ENCODE measurements around the gene MLEC. TPM values are rescaled to one million over a fixed set of nuclear protein-coding genes. Genes with fewer than 3 reads are reported as not detected.

MLEC gene
- total RNA-seq, 3 donors from 2014 or later = 166 to 281 (median 272) TPM

DNA sequence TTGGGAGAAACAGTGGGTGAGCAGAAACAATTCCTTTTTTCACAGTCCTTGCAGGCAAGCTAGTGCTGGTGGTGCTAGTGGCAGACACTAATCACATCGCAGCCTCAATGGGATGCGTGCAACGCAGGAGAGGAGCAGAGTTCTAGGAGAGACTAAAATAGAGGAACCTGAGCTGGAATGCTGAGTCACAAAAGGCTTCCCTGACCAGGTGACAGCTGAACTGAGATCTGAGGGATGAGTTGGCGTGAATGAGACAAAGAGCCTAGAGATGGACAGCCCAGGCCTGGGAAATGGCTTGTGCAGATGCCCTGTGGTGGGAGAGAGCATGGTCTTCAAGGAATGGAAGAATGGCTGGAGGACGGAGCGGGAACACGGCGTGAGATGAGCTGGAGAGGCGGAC lies 64.4 kb downstream of the MLEC start:
- H3K4me3 ChIP-seq = no peak overlapping the region
- no peak for ATAC-seq
- H3K9me3 ChIP-seq = peaks cover 4% of the 10 kb centered on the region
- TF ChIP-seq, protein P1, sequence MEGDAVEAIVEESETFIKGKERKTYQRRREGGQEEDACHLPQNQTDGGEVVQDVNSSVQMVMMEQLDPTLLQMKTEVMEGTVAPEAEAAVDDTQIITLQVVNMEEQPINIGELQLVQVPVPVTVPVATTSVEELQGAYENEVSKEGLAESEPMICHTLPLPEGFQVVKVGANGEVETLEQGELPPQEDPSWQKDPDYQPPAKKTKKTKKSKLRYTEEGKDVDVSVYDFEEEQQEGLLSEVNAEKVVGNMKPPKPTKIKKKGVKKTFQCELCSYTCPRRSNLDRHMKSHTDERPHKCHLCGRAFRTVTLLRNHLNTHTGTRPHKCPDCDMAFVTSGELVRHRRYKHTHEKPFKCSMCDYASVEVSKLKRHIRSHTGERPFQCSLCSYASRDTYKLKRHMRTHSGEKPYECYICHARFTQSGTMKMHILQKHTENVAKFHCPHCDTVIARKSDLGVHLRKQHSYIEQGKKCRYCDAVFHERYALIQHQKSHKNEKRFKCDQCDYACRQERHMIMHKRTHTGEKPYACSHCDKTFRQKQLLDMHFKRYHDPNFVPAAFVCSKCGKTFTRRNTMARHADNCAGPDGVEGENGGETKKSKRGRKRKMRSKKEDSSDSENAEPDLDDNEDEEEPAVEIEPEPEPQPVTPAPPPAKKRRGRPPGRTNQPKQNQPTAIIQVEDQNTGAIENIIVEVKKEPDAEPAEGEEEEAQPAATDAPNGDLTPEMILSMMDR (IDR thresholded peaks at IDR 0.05) = no peak
- DNase-seq = no peak
- no peaks in the 10 kb centered on the region for H3K36me3 ChIP-seq (ENCODE audit: low read depth)
- H3K4me1 ChIP-seq (ENCODE audit: low read depth) = peaks cover 4% of the 10 kb centered on the region
- intact Hi-C loops (cut with DNase I, micrococcal nuclease) = no loop called here

Other genes with a start within 250 kb of the MLEC start
- 100 to 1,000 TPM; 509 to 899 (median 865) TPM for gene COX6A1, start 249.0 kb upstream of the MLEC start, total RNA-seq
- 10 to 100 TPM; 14.9 to 16.7 (median 16.3) TPM for gene TRIAP1, start 240.8 kb upstream of the MLEC start, total RNA-seq
- gene GATC, start 240.7 kb upstream of the MLEC start, total RNA-seq = 10 to 100 TPM; 20.6 to 29.5 (median 26.8) TPM
- 100 to 1,000 TPM; 117 to 140 (median 139) TPM for gene SRSF9, start 217.4 kb upstream of the MLEC start, total RNA-seq
- 100 to 1,000 TPM; 309 to 343 (median 309) TPM for gene DYNLL1, start 191.0 kb upstream of the MLEC start, total RNA-seq
- 10 to 100 TPM; 22.8 to 30.0 (median 29.5) TPM for gene COQ5, start 158.0 kb upstream of the MLEC start, total RNA-seq
- gene RNF10, start 152.8 kb upstream of the MLEC start, total RNA-seq = 100 to 1,000 TPM; 158 to 300 (median 237) TPM
- 10 to 100 TPM; 29.5 to 44.3 (median 37.7) TPM for gene POP5, start 105.7 kb upstream of the MLEC start, total RNA-seq
- 1 to 10 TPM in 2 of 3 donors, under 1 TPM in 1; 0.51 to 1.8 (median 1.2) TPM for gene CABP1, start 46.5 kb upstream of the MLEC start, total RNA-seq
- 10 to 100 TPM; 20.5 to 26.7 (median 23.3) TPM for gene UNC119B, start 23.3 kb downstream of the MLEC start, total RNA-seq
- 100 to 1,000 TPM in 2 of 3 donors, 10 to 100 TPM in 1; 84.8 to 175 (median 129) TPM for gene ACADS, start 38.7 kb downstream of the MLEC start, total RNA-seq
- gene SPPL3, start 217.2 kb downstream of the MLEC start, total RNA-seq = 10 to 100 TPM; 51.8 to 72.1 (median 65.6) TPM